Thyroid gland (tissue), 4 donors: ENCODE data around the gene FOXO6. TPM values are rescaled to one million over a fixed set of nuclear protein-coding genes. Genes with fewer than 3 reads are reported as not detected.
A peak's percentile ranks its signal among the peaks of the same experiment; 100 is the strongest.

Experiments
- DNase-seq, 2 donors: peaks; one replicate each; pipeline ENCODE4 v3.0.0-alpha.2; 2019
- H3K27ac ChIP-seq, 3 donors: fragments of 200-600 bp; sonication (generic); 1 replicate in 2 of 3; 2 replicates in 1 of 3; pipeline ENCODE4 v1.5.1; 2016 to 2019; ENCODE audit warnings: mild to moderate bottlenecking in 1 of 3, moderate library complexity in 1 of 3
- H3K27me3 ChIP-seq: fragments of 200-600 bp; sonication (generic); one replicate; pipeline ENCODE4 v1.5.1; 2019
- H3K36me3 ChIP-seq, 2 donors: fragments of 200-600 bp; sonication (generic); one replicate each; pipeline ENCODE4 v1.5.1; 2016 to 2019
- H3K4me1 ChIP-seq, 2 donors: fragments of 200-600 bp; sonication (generic); one replicate each; pipeline ENCODE4 v1.5.1; 2017 to 2019
- H3K4me3 ChIP-seq, 3 donors: fragments of 200-600 bp; sonication (generic); replicated peaks in 1 of 3; 1 replicate in 2 of 3; 2 replicates in 1 of 3; pipeline ENCODE4 v1.5.1; 2016; ENCODE audit warnings: mild to moderate bottlenecking in 1 of 3
- H3K9me3 ChIP-seq: fragments of 200-600 bp; sonication (generic); one replicate; pipeline ENCODE4 v1.5.1; 2017
- CTCF ChIP-seq, 6 experiments: fragments of 200-600 bp in 3 of 6; fragments of 450-650 bp in 3 of 6; sonication (generic) in 3 of 6; IDR thresholded peaks; one replicate each; pipeline ENCODE4 v1.5.1; 2016 to 2019; ENCODE audit warnings: antibody characterized with exemption in 6 of 6, mild to moderate bottlenecking in 2 of 6, inconsistent platforms in 1 of 6, moderate library complexity in 1 of 6
- POLR2A ChIP-seq, 2 donors: fragments of 450-650 bp; IDR thresholded peaks; one replicate each; pipeline ENCODE4 v1.6.1; 2017; ENCODE audit warnings: antibody characterized with exemption in 2 of 2, mild to moderate bottlenecking in 2 of 2, moderate library complexity in 1 of 2
- WGBS, 2 donors: methylation state at CpG; one replicate each; pipeline ENCODE4 v1.1.5; 2017; 5-methylcytosine and 5-hydroxymethylcytosine counted together
- intact Hi-C: fragments of 100-400 bp; cut with DNase I; formaldehyde crosslinking; loops from one replicate; pipeline ENCODE4 v1.15.1; 2023
- total RNA-seq, 4 donors: library from RNA; depleted of rRNA; stranded (reverse); fragments of >200 nt; gene quantifications; one replicate each; pipeline ENCODE4 v1.2.3, GENCODE V29; 2016

The FOXO6 gene
- total RNA-seq, 4 donors from 2014 or later: 1.1 to 4.2 (median 2.6) TPM

GRCh38 chr1:41362749-41363590 is 1.7 kb downstream of the FOXO6 start:
- intact Hi-C loops: no loop called here
- TF ChIP-seq POLR2A (IDR thresholded peaks at IDR 0.05): no peak
- TF ChIP-seq CTCF (IDR thresholded peaks at IDR 0.05): no peak
- no peak overlapping the region for H3K27ac ChIP-seq
- H3K9me3 ChIP-seq: no peaks in the 10 kb centered on the region
- 59 to 69% methylated on average over 7 to 8 of the region's 8 CpGs for WGBS, 2 donors
- no peaks in the 10 kb centered on the region for H3K36me3 ChIP-seq
- no peak for DNase-seq
- no peak overlapping the region for H3K4me3 ChIP-seq
- H3K27me3 ChIP-seq: no peaks in the 10 kb centered on the region
- H3K4me1 ChIP-seq: peaks cover 21 to 42% of the 10 kb centered on the region in 2 donors

DNA sequence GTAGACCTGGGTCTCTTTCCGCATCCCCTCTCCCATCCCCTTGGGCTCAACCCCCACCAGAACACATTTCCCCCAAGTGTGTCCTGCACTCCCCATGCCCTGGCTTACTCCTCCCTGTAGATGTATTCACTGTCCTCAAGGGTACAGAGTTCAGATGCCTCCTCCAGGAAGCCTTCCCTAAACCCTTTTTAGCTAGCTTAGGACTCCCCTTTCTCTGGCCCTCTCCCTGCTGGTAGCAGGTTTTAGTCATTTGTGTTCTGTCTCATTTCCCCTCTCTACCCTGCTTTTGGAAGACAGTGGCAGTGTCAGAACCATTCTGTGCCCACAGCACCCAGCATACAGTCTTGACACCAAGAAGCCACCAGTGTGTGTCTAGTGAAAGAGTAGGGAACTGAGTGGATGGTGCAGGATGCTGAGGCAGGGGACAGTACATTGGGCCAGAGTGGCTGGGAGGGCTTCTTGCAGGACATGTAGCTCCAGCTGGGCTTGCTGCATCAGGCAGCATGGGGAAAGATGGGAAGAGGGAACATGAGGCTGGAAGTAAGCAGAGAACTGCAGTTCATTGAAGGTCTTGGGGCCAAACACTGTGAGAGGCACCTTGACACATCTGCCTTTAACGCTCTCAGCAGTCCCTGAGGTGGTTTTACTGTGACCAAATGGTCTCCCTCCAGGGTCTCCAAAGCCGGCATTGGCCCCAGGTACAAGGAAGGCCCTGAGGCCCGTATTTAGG is 2.5 kb downstream of the FOXO6 start:
- peaks cover 21 to 42% of the 10 kb centered on the region in 2 donors for H3K4me1 ChIP-seq
- TF ChIP-seq POLR2A (IDR thresholded peaks at IDR 0.05) (no peak), CTCF (IDR thresholded peaks at IDR 0.05) (no peak)

DNA sequence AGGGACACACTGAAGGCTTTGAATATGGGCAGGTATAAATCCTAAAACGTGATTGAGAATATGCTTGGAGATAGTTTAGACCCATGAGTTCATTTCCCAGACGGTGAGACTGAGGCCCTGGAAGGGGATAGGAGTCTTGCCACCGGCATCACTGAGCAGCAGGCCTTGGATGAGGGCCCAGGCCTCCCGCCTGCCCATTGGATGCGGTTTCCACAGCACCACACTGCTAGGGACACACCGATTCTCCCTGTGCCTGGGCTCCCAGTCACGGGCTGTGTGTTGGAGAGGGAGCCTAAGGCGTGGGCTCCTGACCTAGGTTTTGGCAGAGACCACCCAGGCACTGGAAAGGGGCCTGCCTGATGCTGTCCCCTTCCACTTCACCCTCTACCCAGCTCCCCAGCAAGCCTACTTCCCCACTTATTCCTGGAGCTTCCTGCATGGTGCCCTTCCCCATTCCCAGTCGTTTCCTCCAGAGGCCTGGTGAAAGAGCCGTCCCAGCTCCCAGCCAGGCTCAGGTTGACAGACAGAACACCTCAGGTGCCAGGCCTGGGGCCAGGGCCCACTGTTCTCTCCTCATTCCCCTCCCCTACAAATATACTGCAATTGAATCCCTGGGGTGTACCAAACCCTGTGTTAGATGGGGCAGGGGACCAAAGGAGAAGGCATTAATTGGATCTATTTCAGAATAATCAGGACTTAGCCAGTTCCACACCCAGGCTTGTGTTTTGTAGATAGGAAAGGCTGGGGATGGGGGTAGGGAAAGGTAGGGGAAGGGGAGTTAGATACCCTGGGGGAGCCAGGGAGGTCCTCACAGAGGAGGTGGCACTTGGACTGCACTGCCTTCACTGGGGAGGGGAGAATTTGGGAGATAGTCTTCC is 3.4 kb downstream of the FOXO6 start:
- TF ChIP-seq POLR2A (IDR thresholded peaks at IDR 0.05): no peak
- TF ChIP-seq CTCF (IDR thresholded peaks at IDR 0.05): no peak
- Histone ChIP-seq H3K4me1 (peaks cover 21 to 39% of the 10 kb centered on the region in 2 donors), H3K27ac (no peak overlapping the region), H3K36me3 (no peaks in the 10 kb centered on the region), H3K9me3 (no peaks in the 10 kb centered on the region), H3K27me3 (no peaks in the 10 kb centered on the region), H3K4me3 (no peak overlapping the region)
- no peak for DNase-seq
- WGBS, 2 donors: 80 to 90% methylated on average over 8 to 10 of the region's 10 CpGs
- intact Hi-C loops: no loop called here

More for the DNA sequence above, 2.5 kb downstream of the FOXO6 start:
- WGBS, 2 donors: 91 to 93% methylated on average over 4 of the region's 4 CpGs
- H3K4me3 ChIP-seq: no peak overlapping the region
- no peaks in the 10 kb centered on the region for H3K27me3 ChIP-seq
- no peaks in the 10 kb centered on the region for H3K36me3 ChIP-seq
- no peak for DNase-seq
- no peak overlapping the region for H3K27ac ChIP-seq
- intact Hi-C loops: no loop called here
- no peaks in the 10 kb centered on the region for H3K9me3 ChIP-seq

DNA sequence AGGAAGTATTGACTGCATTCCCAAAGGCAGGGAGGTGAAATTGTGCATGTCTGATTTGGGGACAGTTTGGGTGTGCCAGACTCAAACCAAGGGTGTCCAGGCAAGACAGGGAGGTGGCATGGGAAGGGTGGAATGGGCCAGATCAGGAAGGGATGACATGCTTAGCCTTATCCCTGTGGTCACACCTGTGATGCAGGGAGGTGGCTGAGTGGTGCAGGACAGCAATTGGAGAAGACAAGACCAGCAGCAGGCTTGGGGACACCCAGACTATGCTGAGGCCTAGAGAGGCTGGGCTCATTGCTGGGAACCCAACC is 4.0 kb downstream of the FOXO6 start:
- DNase-seq: no peak
- TF ChIP-seq CTCF (IDR thresholded peaks at IDR 0.05) (no peak), POLR2A (IDR thresholded peaks at IDR 0.05) (no peak)
- Histone ChIP-seq H3K27me3 (no peaks in the 10 kb centered on the region), H3K4me3 (no peak overlapping the region), H3K36me3 (no peaks in the 10 kb centered on the region), H3K27ac (peak overlapping the region in 1 of 3 donors; percentile 82), H3K4me1 (peaks cover 21 to 39% of the 10 kb centered on the region in 2 donors), H3K9me3 (no peaks in the 10 kb centered on the region)
- intact Hi-C loops: no loop called here
